ENCODE results near the gene ZYG11A.

The ZYG11A gene

GRCh38 chr1:52927212-52928014 lies 84.9 kb downstream of the ZYG11A start, which contains the start of gene SCP2:
Gene SCP2 (plus strand): TSS chr1:52927276. CDS start chr1:52927397, 121 bp downstream.
- H3K9me3 ChIP-seq: no peaks in the 10 kb centered on the region
- no peak for TF ChIP-seq CTCF (IDR thresholded peaks at IDR 0.05; ENCODE audit: low read depth, low read length)
- no peaks in the 10 kb centered on the region for H3K27me3 ChIP-seq
- H3K36me3 ChIP-seq: no peaks in the 10 kb centered on the region
- no peaks in the 10 kb centered on the region for H3K4me1 ChIP-seq
- H3K4me3 ChIP-seq (ENCODE audit: low read depth, low read length): peak within 1 kb of the TSS; percentile 62
- peak; percentile 76 for DNase-seq

GRCh38 chr1:52928015-52928404 lies 85.5 kb downstream of the ZYG11A start:
- no peaks in the 10 kb centered on the region for H3K27me3 ChIP-seq
- H3K9me3 ChIP-seq: no peaks in the 10 kb centered on the region
- H3K36me3 ChIP-seq: no peaks in the 10 kb centered on the region
- no peak for DNase-seq
- TF ChIP-seq CTCF (IDR thresholded peaks at IDR 0.05; ENCODE audit: low read depth, low read length): no peak
- no peaks in the 10 kb centered on the region for H3K4me1 ChIP-seq
- H3K4me3 ChIP-seq (ENCODE audit: low read depth, low read length): peak overlapping the region; percentile 62

GRCh38 chr1:52929019-52929418 lies 86.5 kb downstream of the ZYG11A start:
- Histone ChIP-seq H3K4me3 (ENCODE audit: low read depth, low read length) (no peak overlapping the region), H3K4me1 (no peaks in the 10 kb centered on the region), H3K27me3 (no peaks in the 10 kb centered on the region), H3K36me3 (no peaks in the 10 kb centered on the region), H3K9me3 (no peaks in the 10 kb centered on the region)
- no peak for DNase-seq
- no peak for TF ChIP-seq CTCF (IDR thresholded peaks at IDR 0.05; ENCODE audit: low read depth, low read length)

- Histone ChIP-seq H3K36me3 (no peaks in the 10 kb centered on the region), H3K9me3 (no peaks in the 10 kb centered on the region)
- no peak for TF ChIP-seq CTCF (IDR thresholded peaks at IDR 0.05; ENCODE audit: low read depth, low read length)
Observed at GRCh38 chr1:52937433-52938182, 95.0 kb downstream of the ZYG11A start.

DNA sequence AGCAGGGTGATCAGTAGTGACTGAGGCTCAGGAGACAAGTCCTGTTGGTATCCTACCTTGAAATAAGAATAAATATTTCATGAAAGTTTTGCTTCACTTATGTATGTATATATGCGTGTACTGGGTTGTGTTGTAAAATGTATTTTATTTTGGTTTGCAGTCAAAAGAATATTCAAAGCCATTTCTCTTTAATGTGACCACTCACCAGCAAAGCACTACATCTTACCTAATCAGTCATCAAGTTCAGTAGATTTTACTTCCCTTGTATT lies 95.6 kb downstream of the ZYG11A start:
- no peak for DNase-seq
- Histone ChIP-seq H3K36me3 (no peaks in the 10 kb centered on the region), H3K4me3 (ENCODE audit: low read depth, low read length) (no peak overlapping the region), H3K27me3 (no peaks in the 10 kb centered on the region), H3K9me3 (no peaks in the 10 kb centered on the region), H3K4me1 (no peaks in the 10 kb centered on the region)
- no peak for TF ChIP-seq CTCF (IDR thresholded peaks at IDR 0.05; ENCODE audit: low read depth, low read length)

More at GRCh38 chr1:52937433-52938182, 95.0 kb downstream of the ZYG11A start:
- Histone ChIP-seq H3K4me1 (no peaks in the 10 kb centered on the region), H3K4me3 (ENCODE audit: low read depth, low read length) (no peak overlapping the region), H3K27me3 (no peaks in the 10 kb centered on the region)
- DNase-seq: no peak

DNA sequence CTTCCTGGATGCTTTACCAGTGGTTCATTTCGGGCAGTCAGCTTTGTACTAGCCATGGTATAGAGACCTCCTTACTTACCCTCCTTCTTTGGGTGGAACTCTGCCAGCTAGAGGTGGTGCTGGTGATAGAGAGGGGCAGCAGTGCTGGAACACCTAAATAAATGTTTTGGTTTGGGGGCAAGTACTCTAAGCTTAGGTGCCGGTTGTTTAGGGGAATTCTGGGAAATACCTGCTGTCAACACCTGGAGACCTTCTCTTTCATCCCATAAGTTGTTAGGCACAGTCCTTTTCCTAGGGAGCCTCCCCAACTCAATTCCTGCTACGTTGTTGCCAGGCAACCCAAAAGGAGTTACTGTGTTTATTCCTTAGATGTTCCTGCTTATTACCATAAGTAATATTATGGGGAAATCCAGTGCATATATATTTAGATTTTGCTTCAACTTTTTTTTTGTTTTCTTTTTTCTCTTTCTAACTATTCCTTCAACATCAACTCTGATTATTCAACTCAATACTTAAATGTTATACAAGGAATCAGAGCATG lies 101.4 kb downstream of the ZYG11A start:
- no peaks in the 10 kb centered on the region for H3K9me3 ChIP-seq
- no peaks in the 10 kb centered on the region for H3K4me1 ChIP-seq
- H3K4me3 ChIP-seq (ENCODE audit: low read depth, low read length): no peak overlapping the region
- no peak for TF ChIP-seq CTCF (IDR thresholded peaks at IDR 0.05; ENCODE audit: low read depth, low read length)
- no peaks in the 10 kb centered on the region for H3K36me3 ChIP-seq
- no peaks in the 10 kb centered on the region for H3K27me3 ChIP-seq
- no peak for DNase-seq

Data from BE2C (cell line).